ENCODE measurements around the gene SPOP. TPM values are rescaled to one million over a fixed set of nuclear protein-coding genes. Genes with fewer than 3 reads are reported as not detected.

Gene SPOP
- total and polyA plus RNA-seq, 9 of the 15 experiments (the other 6 are each of a cell fraction or from before 2014, with no cell fraction given), result 34.2 to 65.9 (median 39.7) TPM

DNA sequence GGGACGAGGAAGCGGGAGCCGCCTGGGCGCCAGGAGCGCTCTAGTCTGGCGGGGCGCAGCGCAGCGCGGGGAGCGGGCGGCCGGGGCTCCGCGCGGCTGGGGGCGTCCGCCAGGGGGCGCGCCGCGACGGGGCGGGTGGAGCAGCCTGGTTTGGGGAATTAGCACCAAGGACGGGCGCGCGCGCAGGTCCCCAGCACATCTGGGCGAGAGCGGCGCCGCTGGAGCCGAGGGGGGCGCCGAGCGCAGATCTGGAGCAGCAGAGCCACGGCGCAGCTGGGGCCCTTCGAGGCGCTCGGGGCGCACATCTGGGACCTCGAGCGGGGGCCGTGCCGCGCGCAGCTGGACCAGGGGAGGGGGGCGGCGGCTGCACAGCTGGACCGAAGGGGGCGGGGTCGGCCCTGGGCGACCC is 102.2 kb downstream of the SPOP start, which contains the start of gene NXPH3 (continued):
- TF ChIP-seq, protein P1, sequence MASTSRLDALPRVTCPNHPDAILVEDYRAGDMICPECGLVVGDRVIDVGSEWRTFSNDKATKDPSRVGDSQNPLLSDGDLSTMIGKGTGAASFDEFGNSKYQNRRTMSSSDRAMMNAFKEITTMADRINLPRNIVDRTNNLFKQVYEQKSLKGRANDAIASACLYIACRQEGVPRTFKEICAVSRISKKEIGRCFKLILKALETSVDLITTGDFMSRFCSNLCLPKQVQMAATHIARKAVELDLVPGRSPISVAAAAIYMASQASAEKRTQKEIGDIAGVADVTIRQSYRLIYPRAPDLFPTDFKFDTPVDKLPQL (IDR thresholded peaks at IDR 0.05; ENCODE audit: extremely low read depth, insufficient read length), result no peak
- TF ChIP-seq ZNF316 (IDR thresholded peaks at IDR 0.05), result no peak
- TF ChIP-seq, protein P2, sequence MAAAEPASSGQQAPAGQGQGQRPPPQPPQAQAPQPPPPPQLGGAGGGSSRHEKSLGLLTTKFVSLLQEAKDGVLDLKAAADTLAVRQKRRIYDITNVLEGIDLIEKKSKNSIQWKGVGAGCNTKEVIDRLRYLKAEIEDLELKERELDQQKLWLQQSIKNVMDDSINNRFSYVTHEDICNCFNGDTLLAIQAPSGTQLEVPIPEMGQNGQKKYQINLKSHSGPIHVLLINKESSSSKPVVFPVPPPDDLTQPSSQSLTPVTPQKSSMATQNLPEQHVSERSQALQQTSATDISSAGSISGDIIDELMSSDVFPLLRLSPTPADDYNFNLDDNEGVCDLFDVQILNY (CRISPR knock-in tag; IDR thresholded peaks at IDR 0.05), result no peak
- TF ChIP-seq RBBP5 (IDR thresholded peaks at IDR 0.05; ENCODE audit: borderline replicate concordance, insufficient read depth, low read length, poor library complexity, severe bottlenecking), result peak; percentile 20
- no peak for TF ChIP-seq RHOXF2B (CRISPR knock-in tag; conservative IDR thresholded peaks at IDR 0.05)
- TF ChIP-seq RBM15 (IDR thresholded peaks at IDR 0.05; ENCODE audit: insufficient read depth, low read length), result no peak
- TF ChIP-seq RNF219 (CRISPR knock-in tag; IDR thresholded peaks at IDR 0.05), result no peak
- TF ChIP-seq THRB (CRISPR knock-in tag; conservative IDR thresholded peaks at IDR 0.05), result no peak
- TF ChIP-seq CEBPZ (IDR thresholded peaks at IDR 0.05; ENCODE audit: borderline replicate concordance, low read depth, low read length), result no peak
- TF ChIP-seq SRSF1 (IDR thresholded peaks at IDR 0.05; ENCODE audit: low read depth, low read length), result no peak
- TF ChIP-seq RBFOX2 (IDR thresholded peaks at IDR 0.05; ENCODE audit: low read depth, low read length), result no peak
- no peak for TF ChIP-seq NEUROD1 (IDR thresholded peaks at IDR 0.05; ENCODE audit: borderline replicate concordance, low read depth, low read length, partially characterized antibody)
- TF ChIP-seq CXXC5 (CRISPR knock-in tag; IDR thresholded peaks at IDR 0.05), result peak; percentile 85
- no peak for TF ChIP-seq ARID2 (IDR thresholded peaks at IDR 0.05)
- TF ChIP-seq STAG1 (CRISPR knock-in tag; IDR thresholded peaks at IDR 0.05; ENCODE audit: borderline replicate concordance), result no peak; the same call in 1 of the 2 replicates
- no peak for TF ChIP-seq ZBTB17 (CRISPR knock-in tag; IDR thresholded peaks at IDR 0.05)
- TF ChIP-seq IRF9 (tag; IDR thresholded peaks at IDR 0.05), result no peak
- no peak for TF ChIP-seq NFATC3 (IDR thresholded peaks at IDR 0.05)
